HCT116 (cell line): ENCODE results near the gene CNPY1. TPM values are rescaled to one million over a fixed set of nuclear protein-coding genes. Genes with fewer than 3 reads are reported as not detected.

Source experiments
- ATAC-seq: fragments of 200-7000 bp; cut with Tn5 transposase; 2 replicates; pipeline ENCODE4 v1.9.1; 2020; ENCODE audit warnings: mild to moderate bottlenecking, moderate library complexity
- BruUV-seq: library from RNA; stranded (reverse); fragments of 400-500 nt; replicated peaks from 2 replicates; lab custom pipeline; 2021; lab: Mats Ljungman, UMichigan
- CTCF ChIA-PET: fragments of 300-600 bp; sonication (Branson Sonifier 250); formaldehyde crosslinking; loops from one replicate; lab custom pipeline; 2021; ENCODE audit warnings: antibody characterized with exemption; lab: Charles Lee
- POLR2A ChIA-PET: fragments of 300-600, 350-600 bp; sonication (Branson Sonifier 250); formaldehyde crosslinking; loops from one replicate; lab custom pipeline; 2021; ENCODE audit warnings: antibody characterized with exemption; lab: Charles Lee
- RAD21 ChIA-PET, 2 experiments: fragments of 300-600 bp; sonication (Branson Sonifier 250); formaldehyde crosslinking; loops; one replicate each; lab custom pipeline; 2023; ENCODE audit warnings: low total read pairs in 2 of 2; ENCODE audit not compliant: uncharacterized antibody in 2 of 2, unreplicated experiment in 2 of 2, low non-redundant PET in 1 of 2; lab: Charles Lee
- DNase-seq: peaks from one replicate; pipeline ENCODE4 v3.0.0-alpha.2; 2010; ENCODE audit warnings: low read depth, low spot score
- H2AFZ ChIP-seq: fragments of 200-600 bp; shearing (Covaris generic), sonication (generic); 2 replicates; pipeline ENCODE4 v1.6.1; 2017; ENCODE audit warnings: low read depth, mixed run types, mixed read lengths, antibody characterized with exemption, low read length; ENCODE audit not compliant: poor library complexity, severe bottlenecking
- H3K27ac ChIP-seq: 2 replicates; pipeline ENCODE4 v1.5.1; 2012; ENCODE audit warnings: low read depth, low read length
- H3K27me3 ChIP-seq: fragments of 200-600 bp; sonication (generic); 2 replicates; pipeline ENCODE4 v1.6.1; 2016; ENCODE audit warnings: mixed run types, low read length, mixed read lengths; ENCODE audit not compliant: insufficient read depth
- H3K36me3 ChIP-seq, 2 experiments: fragments of 200-500 bp in 1 of 2; fragments of 200-600 bp in 1 of 2; sonication (Bioruptor generic) in 1 of 2; sonication (generic) in 1 of 2; 2 replicates each; pipeline versions ENCODE4 v1.5.1 to v1.6.1; 2014 to 2016; ENCODE audit warnings: low read length in 2 of 2, inconsistent platforms in 1 of 2, mixed read lengths in 1 of 2, mixed run types in 1 of 2; ENCODE audit not compliant: insufficient read depth in 2 of 2, control insufficient read depth in 1 of 2
- H3K4me1 ChIP-seq, 2 experiments: fragments of 200-600 bp in 1 of 2; sonication (generic) in 1 of 2; 2 replicates each; pipeline versions ENCODE4 v1.5.1 to v1.6.1; 2012 to 2017; ENCODE audit warnings: low read length in 2 of 2, inconsistent platforms in 1 of 2, mild to moderate bottlenecking in 1 of 2, mixed read lengths in 1 of 2, mixed run types in 1 of 2, moderate library complexity in 1 of 2; ENCODE audit not compliant: insufficient read depth in 2 of 2, control insufficient read depth in 1 of 2
- H3K4me2 ChIP-seq: fragments of 200-600 bp; sonication (generic); 2 replicates; pipeline ENCODE4 v1.6.1; 2017; ENCODE audit warnings: mixed run types, low read length, mixed read lengths
- H3K4me3 ChIP-seq, 2 experiments: fragments of 200-600 bp in 1 of 2; sonication (generic) in 1 of 2; replicated peaks in 1 of 2; 2 replicates each; pipeline ENCODE4 v1.5.1; 2011 to 2016; ENCODE audit warnings: low read length in 2 of 2, control low read depth in 1 of 2, low read depth in 1 of 2, mild to moderate bottlenecking in 1 of 2, mixed read lengths in 1 of 2, mixed run types in 1 of 2
- H3K79me2 ChIP-seq: fragments of 200-600 bp; sonication (generic); 2 replicates; pipeline ENCODE4 v1.6.1; 2017; ENCODE audit warnings: mild to moderate bottlenecking, mixed run types, low read length, moderate library complexity, mixed read lengths; ENCODE audit not compliant: insufficient read depth
- H3K9ac ChIP-seq: fragments of 200-600 bp; sonication (generic); 2 replicates; pipeline ENCODE4 v1.6.1; 2016; ENCODE audit warnings: low read length, mixed read lengths
- H3K9me2 ChIP-seq: fragments of 200-600 bp; sonication (generic), shearing (Covaris generic); 2 replicates; pipeline ENCODE4 v1.6.1; 2017; ENCODE audit warnings: mixed run types, mild to moderate bottlenecking, moderate library complexity; ENCODE audit not compliant: insufficient read depth
- H3K9me3 ChIP-seq, 2 experiments: fragments of 200-500 bp in 1 of 2; fragments of 200-600 bp in 1 of 2; sonication (Bioruptor generic) in 1 of 2; sonication (generic) in 1 of 2; 2 replicates each; pipeline ENCODE4 v1.6.1; 2014 to 2017; ENCODE audit warnings: low read length in 2 of 2, mixed read lengths in 2 of 2, inconsistent platforms in 1 of 2, low read depth in 1 of 2, mild to moderate bottlenecking in 1 of 2, mixed run types in 1 of 2, moderate library complexity in 1 of 2; ENCODE audit not compliant: control insufficient read depth in 1 of 2, insufficient read depth in 1 of 2
- H4K20me1 ChIP-seq: fragments of 200-600 bp; sonication (generic), shearing (Covaris generic); 2 replicates; pipeline ENCODE4 v1.6.1; 2017; ENCODE audit warnings: mixed run types, mild to moderate bottlenecking, moderate library complexity; ENCODE audit not compliant: insufficient read depth
- CBX3 ChIP-seq: IDR thresholded peaks from 2 replicates; pipeline ENCODE4 v1.6.1; 2012; ENCODE audit warnings: low read depth
- CEBPB ChIP-seq: IDR thresholded peaks from 2 replicates; pipeline ENCODE4 v1.6.1; 2012; ENCODE audit warnings: low read depth
- EGR1 ChIP-seq: IDR thresholded peaks from 2 replicates; pipeline ENCODE4 v1.6.1; 2012; ENCODE audit warnings: low read depth
- ELF1 ChIP-seq: IDR thresholded peaks from 2 replicates; pipeline ENCODE4 v1.6.1; 2012; ENCODE audit warnings: low read depth, borderline replicate concordance
- EZH2 ChIP-seq: fragments of 200-600 bp; sonication (generic); IDR thresholded peaks from 2 replicates; pipeline ENCODE4 v1.6.1; 2017; ENCODE audit warnings: antibody characterized with exemption, mixed run types
- EZH2phosphoT487 ChIP-seq: fragments of 200-600 bp; IDR thresholded peaks from 2 replicates; pipeline ENCODE4 v1.6.1; 2018; ENCODE audit warnings: antibody characterized with exemption, borderline replicate concordance
- FOSL1 ChIP-seq: IDR thresholded peaks from 2 replicates; pipeline ENCODE4 v1.6.1; 2012; ENCODE audit warnings: low read depth
- RAD21 ChIP-seq: IDR thresholded peaks from 2 replicates; pipeline ENCODE4 v1.6.1; 2012; ENCODE audit warnings: low read depth, mild to moderate bottlenecking
- SIN3A ChIP-seq: IDR thresholded peaks from 2 replicates; pipeline ENCODE4 v1.6.1; 2012; ENCODE audit warnings: low read depth
- SRF ChIP-seq: IDR thresholded peaks from 2 replicates; pipeline ENCODE4 v1.6.1; 2012; ENCODE audit warnings: low read depth
- TCF7L2 ChIP-seq: IDR thresholded peaks from 2 replicates; pipeline ENCODE4 v1.7.0; 2011; ENCODE audit warnings: borderline replicate concordance, inconsistent platforms; ENCODE audit not compliant: insufficient read depth, insufficient read length; ENCODE audit errors: extremely low read depth
- YY1 ChIP-seq: IDR thresholded peaks from 2 replicates; pipeline ENCODE4 v1.6.1; 2011; ENCODE audit warnings: low read length, low read depth, moderate library complexity, mild to moderate bottlenecking; ENCODE audit not compliant: insufficient replicate concordance; ENCODE audit errors: extremely low read depth
- intact Hi-C: fragments of 100-400 bp; cut with micrococcal nuclease; formaldehyde crosslinking; loops from 2 replicates; pipeline ENCODE4 v1.10.0; 2022
- total RNA-seq: library from RNA; stranded (reverse); gene quantifications from one replicate; pipeline ENCODE4 v1.2.1, GENCODE V29; 2021; ENCODE audit not compliant: unreplicated experiment
- TF ChIP-seq, protein P1 (sequence below), 3 experiments: fragments of 200-600 bp in 1 of 3; sonication (generic) in 1 of 3; IDR thresholded peaks in 2 of 3; conservative IDR thresholded peaks in 1 of 3; 2 replicates each; pipeline ENCODE4 v1.5.1; 2012 to 2017; ENCODE audit warnings: low read depth in 2 of 3, low read length in 2 of 3, antibody characterized with exemption in 1 of 3, borderline replicate concordance in 1 of 3, control low read depth in 1 of 3, mild to moderate bottlenecking in 1 of 3, mixed read lengths in 1 of 3, mixed run types in 1 of 3, moderate library complexity in 1 of 3; ENCODE audit not compliant: insufficient read depth in 1 of 3
- TF ChIP-seq, protein P2 (sequence below): IDR thresholded peaks from 2 replicates; pipeline ENCODE4 v1.6.1; 2011; ENCODE audit warnings: mild to moderate bottlenecking, low read length, moderate library complexity; ENCODE audit not compliant: insufficient replicate concordance; ENCODE audit errors: extremely low read depth
- TF ChIP-seq, protein P3 (sequence below): IDR thresholded peaks from 2 replicates; pipeline ENCODE4 v1.6.1; 2012

The CNPY1 gene
- total RNA-seq, 1 experiment from 2014 or later, result not detected

DNA sequence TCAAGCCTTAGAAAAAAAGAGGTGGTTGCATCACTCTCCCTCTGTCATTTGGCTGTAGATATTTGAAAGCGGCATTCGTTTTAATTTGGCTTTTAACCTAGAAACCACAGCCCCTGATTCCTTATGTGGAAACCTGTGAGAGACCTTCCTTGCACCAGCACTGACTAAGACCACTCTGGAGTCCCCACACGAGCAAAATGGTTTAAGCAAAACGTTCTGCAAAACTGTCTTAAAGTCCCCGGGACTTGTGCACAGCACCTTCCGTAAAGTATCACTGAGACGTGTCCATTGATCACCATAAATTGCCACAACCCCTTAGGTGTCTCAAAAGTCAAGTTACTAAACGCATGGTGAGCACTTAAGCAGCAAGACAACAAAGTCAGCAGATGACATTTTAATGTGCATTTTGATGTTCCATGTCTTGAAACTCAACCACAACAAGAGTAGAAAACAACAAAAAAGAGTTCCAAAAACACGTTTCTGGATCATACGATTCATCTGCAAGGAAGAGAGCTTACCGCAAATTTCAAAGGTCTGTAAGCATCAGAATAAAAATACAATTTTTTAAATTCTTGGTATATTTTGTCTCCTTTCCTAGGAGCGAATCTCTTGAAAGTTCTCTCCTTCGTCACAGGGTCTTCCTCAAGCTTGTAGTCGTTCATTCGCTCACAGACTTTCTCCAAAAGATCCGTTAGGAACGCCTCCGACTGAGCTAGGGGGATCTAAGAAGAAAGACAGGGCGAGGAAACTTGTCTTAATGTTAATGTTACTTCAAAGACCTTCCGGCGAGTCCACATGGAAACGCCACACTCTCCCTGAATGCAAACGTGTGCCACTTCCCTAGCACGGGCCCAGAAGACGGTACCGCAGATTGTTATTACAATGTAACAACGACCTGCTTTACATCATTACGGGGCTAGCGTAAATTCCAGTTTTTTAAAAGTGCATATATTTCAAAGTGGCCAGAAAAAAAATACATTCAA is 37.7 kb downstream of the CNPY1 start (continued):
- TF ChIP-seq, protein P1, sequence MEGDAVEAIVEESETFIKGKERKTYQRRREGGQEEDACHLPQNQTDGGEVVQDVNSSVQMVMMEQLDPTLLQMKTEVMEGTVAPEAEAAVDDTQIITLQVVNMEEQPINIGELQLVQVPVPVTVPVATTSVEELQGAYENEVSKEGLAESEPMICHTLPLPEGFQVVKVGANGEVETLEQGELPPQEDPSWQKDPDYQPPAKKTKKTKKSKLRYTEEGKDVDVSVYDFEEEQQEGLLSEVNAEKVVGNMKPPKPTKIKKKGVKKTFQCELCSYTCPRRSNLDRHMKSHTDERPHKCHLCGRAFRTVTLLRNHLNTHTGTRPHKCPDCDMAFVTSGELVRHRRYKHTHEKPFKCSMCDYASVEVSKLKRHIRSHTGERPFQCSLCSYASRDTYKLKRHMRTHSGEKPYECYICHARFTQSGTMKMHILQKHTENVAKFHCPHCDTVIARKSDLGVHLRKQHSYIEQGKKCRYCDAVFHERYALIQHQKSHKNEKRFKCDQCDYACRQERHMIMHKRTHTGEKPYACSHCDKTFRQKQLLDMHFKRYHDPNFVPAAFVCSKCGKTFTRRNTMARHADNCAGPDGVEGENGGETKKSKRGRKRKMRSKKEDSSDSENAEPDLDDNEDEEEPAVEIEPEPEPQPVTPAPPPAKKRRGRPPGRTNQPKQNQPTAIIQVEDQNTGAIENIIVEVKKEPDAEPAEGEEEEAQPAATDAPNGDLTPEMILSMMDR (IDR thresholded peaks at IDR 0.05 in 2 of 3, conservative IDR thresholded peaks at IDR 0.05 in 1 of 3; ENCODE audit: borderline replicate concordance in 1 of 3, insufficient read depth in 1 of 3, low read depth in 2 of 3, low read length in 2 of 3), result no peak
- TF ChIP-seq SIN3A, result no peak

DNA sequence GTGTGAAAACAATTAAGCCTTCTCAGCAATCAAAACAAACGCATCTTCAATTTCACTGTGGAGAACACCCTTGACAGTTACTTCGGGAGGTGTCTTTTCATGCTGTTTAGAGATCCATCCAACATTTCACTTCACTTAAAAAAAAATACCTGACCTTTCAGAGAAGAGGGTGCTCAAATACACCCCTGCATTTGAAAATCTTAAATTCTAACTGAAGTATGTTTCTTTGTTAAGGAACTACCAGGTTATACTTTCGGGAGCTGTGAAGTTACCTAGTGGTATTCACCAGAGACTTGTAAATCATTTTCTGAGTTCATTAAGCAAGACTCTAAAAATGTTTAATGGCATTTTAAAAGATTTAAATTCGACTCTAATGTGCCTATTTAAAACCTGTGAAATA is 38.8 kb downstream of the CNPY1 start:
- Histone ChIP-seq H3K79me2 (no peaks in the 10 kb centered on the region), H3K9ac (no peak overlapping the region), H3K36me3 (no peaks in the 10 kb centered on the region), H3K9me3 (no peaks in the 10 kb centered on the region), H4K20me1 (no peaks in the 10 kb centered on the region), H3K4me1 (no peaks in the 10 kb centered on the region), H3K9me2 (no peaks in the 10 kb centered on the region), H3K4me3 (no peak overlapping the region), H2AFZ (no peak overlapping the region)
- ChIA-PET RAD21 (no interaction called here), POLR2A (no interaction called here), CTCF (no interaction called here)
- intact Hi-C loops, result no loop called here
- no TSS peak for BruUV-seq
- DNase-seq, result no peak
- no peak for TF ChIP-seq EGR1
- TF ChIP-seq FOSL1, result no peak
- no peak for TF ChIP-seq TCF7L2
- TF ChIP-seq EZH2phosphoT487, result no peak
- no peak for TF ChIP-seq CBX3
- TF ChIP-seq YY1, result no peak
- TF ChIP-seq EZH2, result no peak; the same call in 1 of the 2 replicates
- TF ChIP-seq, protein P2, sequence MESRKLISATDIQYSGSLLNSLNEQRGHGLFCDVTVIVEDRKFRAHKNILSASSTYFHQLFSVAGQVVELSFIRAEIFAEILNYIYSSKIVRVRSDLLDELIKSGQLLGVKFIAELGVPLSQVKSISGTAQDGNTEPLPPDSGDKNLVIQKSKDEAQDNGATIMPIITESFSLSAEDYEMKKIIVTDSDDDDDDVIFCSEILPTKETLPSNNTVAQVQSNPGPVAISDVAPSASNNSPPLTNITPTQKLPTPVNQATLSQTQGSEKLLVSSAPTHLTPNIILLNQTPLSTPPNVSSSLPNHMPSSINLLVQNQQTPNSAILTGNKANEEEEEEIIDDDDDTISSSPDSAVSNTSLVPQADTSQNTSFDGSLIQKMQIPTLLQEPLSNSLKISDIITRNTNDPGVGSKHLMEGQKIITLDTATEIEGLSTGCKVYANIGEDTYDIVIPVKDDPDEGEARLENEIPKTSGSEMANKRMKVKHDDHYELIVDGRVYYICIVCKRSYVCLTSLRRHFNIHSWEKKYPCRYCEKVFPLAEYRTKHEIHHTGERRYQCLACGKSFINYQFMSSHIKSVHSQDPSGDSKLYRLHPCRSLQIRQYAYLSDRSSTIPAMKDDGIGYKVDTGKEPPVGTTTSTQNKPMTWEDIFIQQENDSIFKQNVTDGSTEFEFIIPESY, result no peak
- TF ChIP-seq, protein P3, sequence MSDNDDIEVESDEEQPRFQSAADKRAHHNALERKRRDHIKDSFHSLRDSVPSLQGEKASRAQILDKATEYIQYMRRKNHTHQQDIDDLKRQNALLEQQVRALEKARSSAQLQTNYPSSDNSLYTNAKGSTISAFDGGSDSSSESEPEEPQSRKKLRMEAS, result no peak
- no peak for TF ChIP-seq CEBPB
- TF ChIP-seq RAD21, result no peak
- no peak for TF ChIP-seq SRF
- no peak for TF ChIP-seq ELF1
- TF ChIP-seq, all 23 proteins: peak for 0
- Histone ChIP-seq H3K27ac (no peak overlapping the region), H3K4me2 (no peak overlapping the region), H3K27me3 (peaks cover 76% of the 10 kb centered on the region)
- no peak for ATAC-seq
